Tibial nerve (tissue), 3 donors: ENCODE measurements around the gene ADPRH.

Source experiments
- POLR2A ChIP-seq, 2 donors: fragments of 450-650 bp; IDR thresholded peaks; one replicate each; pipeline ENCODE4 v1.6.1; 2017; ENCODE audit warnings: antibody characterized with exemption in 2 of 2, mild to moderate bottlenecking in 2 of 2, moderate library complexity in 2 of 2
- TF ChIP-seq, protein P1 (sequence below), 5 experiments: fragments of 200-600 bp in 3 of 5; fragments of 450-650 bp in 2 of 5; sonication (generic) in 3 of 5; IDR thresholded peaks; one replicate each; pipeline ENCODE4 v1.5.1; 2016 to 2019; ENCODE audit warnings: antibody characterized with exemption in 5 of 5, mild to moderate bottlenecking in 3 of 5, moderate library complexity in 2 of 5

DNA sequence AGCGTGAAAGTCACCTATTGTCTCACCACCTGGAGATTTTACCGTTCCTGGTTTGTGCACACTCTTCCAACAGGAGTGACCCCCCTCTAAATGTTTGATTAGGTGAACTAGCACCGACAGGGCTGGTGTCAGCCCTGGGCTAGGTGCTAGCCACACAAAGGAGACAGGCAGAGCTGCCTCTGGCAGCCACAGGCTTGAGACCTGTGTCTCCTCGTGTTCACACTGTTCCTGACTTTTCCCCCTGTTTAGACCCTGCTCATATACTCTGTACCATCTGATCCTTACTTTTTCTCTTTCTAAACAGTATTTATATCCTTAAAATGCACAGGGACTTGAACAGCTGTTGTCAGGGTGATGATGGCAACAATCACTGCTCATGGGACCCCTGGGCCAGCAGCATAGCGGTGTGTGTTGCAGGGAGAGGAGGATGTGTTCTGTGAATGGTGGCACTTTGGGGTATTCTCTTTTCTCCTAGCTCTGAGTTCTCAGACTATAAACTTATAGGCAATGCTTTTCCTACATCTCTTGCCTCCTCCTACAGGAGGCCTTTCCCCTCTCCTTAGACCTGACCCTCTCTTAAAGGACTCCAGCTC lies 25.4 kb upstream of the ADPRH start:
- TF ChIP-seq, protein P1, sequence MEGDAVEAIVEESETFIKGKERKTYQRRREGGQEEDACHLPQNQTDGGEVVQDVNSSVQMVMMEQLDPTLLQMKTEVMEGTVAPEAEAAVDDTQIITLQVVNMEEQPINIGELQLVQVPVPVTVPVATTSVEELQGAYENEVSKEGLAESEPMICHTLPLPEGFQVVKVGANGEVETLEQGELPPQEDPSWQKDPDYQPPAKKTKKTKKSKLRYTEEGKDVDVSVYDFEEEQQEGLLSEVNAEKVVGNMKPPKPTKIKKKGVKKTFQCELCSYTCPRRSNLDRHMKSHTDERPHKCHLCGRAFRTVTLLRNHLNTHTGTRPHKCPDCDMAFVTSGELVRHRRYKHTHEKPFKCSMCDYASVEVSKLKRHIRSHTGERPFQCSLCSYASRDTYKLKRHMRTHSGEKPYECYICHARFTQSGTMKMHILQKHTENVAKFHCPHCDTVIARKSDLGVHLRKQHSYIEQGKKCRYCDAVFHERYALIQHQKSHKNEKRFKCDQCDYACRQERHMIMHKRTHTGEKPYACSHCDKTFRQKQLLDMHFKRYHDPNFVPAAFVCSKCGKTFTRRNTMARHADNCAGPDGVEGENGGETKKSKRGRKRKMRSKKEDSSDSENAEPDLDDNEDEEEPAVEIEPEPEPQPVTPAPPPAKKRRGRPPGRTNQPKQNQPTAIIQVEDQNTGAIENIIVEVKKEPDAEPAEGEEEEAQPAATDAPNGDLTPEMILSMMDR (IDR thresholded peaks at IDR 0.05): no peak
- no peak for TF ChIP-seq POLR2A (IDR thresholded peaks at IDR 0.05)
